Measurements from ENCODE around the gene CDH24. TPM values are rescaled to one million over a fixed set of nuclear protein-coding genes. Genes with fewer than 3 reads are reported as not detected.

The CDH24 gene
- total RNA-seq, 2 donors from 2014 or later, result 4.9 to 9.9 TPM

DNA sequence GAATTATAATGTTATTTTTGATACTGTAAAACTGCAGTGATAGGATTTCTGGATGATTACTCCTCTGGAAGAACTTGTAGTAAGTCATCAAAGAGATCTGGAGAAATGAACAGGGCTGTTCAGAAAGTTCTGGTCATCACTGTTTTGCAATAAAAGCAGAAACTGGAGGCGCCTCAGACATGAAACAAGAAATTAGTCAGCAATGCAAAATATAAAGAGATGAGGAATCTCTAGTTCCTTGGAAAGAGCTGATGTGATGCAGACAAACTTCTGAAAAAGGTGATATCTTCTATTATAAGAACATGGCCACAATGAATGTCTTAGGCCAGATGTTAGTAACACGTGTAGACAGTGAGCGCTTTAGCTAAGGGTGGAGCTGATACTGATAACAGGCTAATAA is 28.1 kb upstream of the CDH24 start:
- 67 to 72% methylated on average over 3 of the region's 3 CpGs for WGBS, 2 donors
- H3K27me3 ChIP-seq, result no peaks in the 10 kb centered on the region
- H3K27ac ChIP-seq, result no peak overlapping the region

GRCh38 chr14:23080474-23080873 is 23.2 kb upstream of the CDH24 start:
- intact Hi-C loops (cut with DNase I), result no loop called here
- DNase-seq (no peak), ATAC-seq (no peak)
- no peak overlapping the region for H3K27ac ChIP-seq
- H3K4me1 ChIP-seq, result no peaks in the 10 kb centered on the region
- TF ChIP-seq POLR2A (IDR thresholded peaks at IDR 0.05) (no peak), CTCF (IDR thresholded peaks at IDR 0.05) (no peak)
- peaks cover 11 to 54% of the 10 kb centered on the region in 2 donors for H3K36me3 ChIP-seq (replicated peaks in 1 of 2; ENCODE audit: insufficient read depth in 1 of 2, low read depth in 2 of 2)
- H3K4me3 ChIP-seq, result no peak overlapping the region
- H3K9me3 ChIP-seq, result no peaks in the 10 kb centered on the region
- 74 to 92% methylated on average over 1 of the region's 1 CpG for WGBS, 2 donors
- H3K27me3 ChIP-seq, result no peaks in the 10 kb centered on the region

More for the DNA sequence above, 28.1 kb upstream of the CDH24 start:
- DNase-seq, result no peak
- Histone ChIP-seq H3K4me1 (peaks cover 7% of the 10 kb centered on the region), H3K9me3 (no peaks in the 10 kb centered on the region), H3K4me3 (no peak overlapping the region), H3K36me3 (replicated peaks in 1 of 2; ENCODE audit: insufficient read depth in 1 of 2, low read depth in 2 of 2) (peaks cover 0 to 40% of the 10 kb centered on the region in 2 donors)
- no peak for TF ChIP-seq POLR2A (IDR thresholded peaks at IDR 0.05)
- no peak for TF ChIP-seq CTCF (IDR thresholded peaks at IDR 0.05)
- intact Hi-C loops (cut with DNase I), result no loop called here
- no peak for ATAC-seq

- H3K36me3 ChIP-seq (replicated peaks in 1 of 2; ENCODE audit: insufficient read depth in 1 of 2, low read depth in 2 of 2), result peaks cover 11 to 55% of the 10 kb centered on the region in 2 donors
- no peak overlapping the region for H3K4me3 ChIP-seq
- H3K27ac ChIP-seq, result no peak overlapping the region
- DNase-seq, result no peak
- TF ChIP-seq POLR2A (IDR thresholded peaks at IDR 0.05) (no peak), CTCF (IDR thresholded peaks at IDR 0.05) (no peak)
- intact Hi-C loops (cut with DNase I), result no loop called here
- no peak for ATAC-seq
- 83 to 95% methylated on average over 2 of the region's 2 CpGs for WGBS, 2 donors
- H3K4me1 ChIP-seq, result no peaks in the 10 kb centered on the region
- H3K27me3 ChIP-seq, result no peaks in the 10 kb centered on the region
- H3K9me3 ChIP-seq, result no peaks in the 10 kb centered on the region
Observed at GRCh38 chr14:23079716-23080115, 22.4 kb upstream of the CDH24 start.

DNA sequence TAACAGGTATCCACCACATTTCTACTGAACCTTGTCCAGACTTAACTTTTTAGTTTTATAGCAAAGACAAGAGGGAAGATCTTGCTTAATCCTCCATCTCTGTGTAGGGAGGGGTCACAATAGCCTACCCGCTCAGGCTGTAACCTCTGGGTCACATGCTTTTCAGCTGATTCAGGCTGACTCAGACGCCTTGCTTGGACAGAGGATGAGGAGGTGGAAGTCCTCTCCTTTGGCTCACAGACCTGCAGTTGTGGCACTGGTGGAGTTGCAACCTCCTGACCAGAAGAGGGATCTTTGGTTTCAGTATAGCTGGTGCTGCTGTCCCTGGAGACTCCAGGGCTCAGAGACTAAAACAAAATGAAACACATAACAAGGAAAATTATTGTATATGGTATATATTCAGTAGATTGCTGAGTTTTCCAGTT is 21.4 kb upstream of the CDH24 start:
- peak; percentile 45 for ATAC-seq
- Histone ChIP-seq H3K9me3 (no peaks in the 10 kb centered on the region), H3K4me1 (no peaks in the 10 kb centered on the region), H3K27me3 (no peaks in the 10 kb centered on the region), H3K4me3 (no peak overlapping the region), H3K27ac (peak overlapping the region in 2 of 4 donors; percentile 16 to 38), H3K36me3 (replicated peaks in 1 of 2; ENCODE audit: insufficient read depth in 1 of 2, low read depth in 2 of 2) (peaks cover 11 to 55% of the 10 kb centered on the region in 2 donors)
- intact Hi-C loops (cut with DNase I), result no loop called here
- no peak for TF ChIP-seq CTCF (IDR thresholded peaks at IDR 0.05)
- TF ChIP-seq POLR2A (IDR thresholded peaks at IDR 0.05), result no peak
- WGBS, 2 donors, result 45 to 49% methylated on average over 2 of the region's 2 CpGs
- DNase-seq, result peak in 2 of 4 donors; percentile 40 to 75

DNA sequence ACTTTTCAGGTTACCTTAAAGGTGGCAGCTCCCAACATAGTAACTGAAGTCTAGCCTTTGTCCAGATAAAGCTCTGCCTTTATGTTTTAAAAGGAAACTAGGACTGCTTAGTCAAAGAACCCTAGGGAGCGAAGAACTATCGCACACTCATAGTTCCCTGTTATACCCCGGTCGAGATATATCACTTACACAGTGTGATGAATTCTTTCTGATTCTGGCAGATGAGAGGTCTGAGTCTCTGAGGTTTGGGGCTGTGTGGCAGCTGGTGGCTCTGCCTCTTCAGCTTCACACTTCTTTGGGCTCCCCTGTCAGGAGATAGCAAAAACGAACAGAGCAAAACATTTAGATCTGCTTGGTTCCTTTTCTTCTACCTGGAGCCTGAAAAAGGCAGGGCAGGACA is 20.6 kb upstream of the CDH24 start:
- H3K4me3 ChIP-seq, result no peak overlapping the region
- H3K27ac ChIP-seq, result no peak overlapping the region
- H3K4me1 ChIP-seq, result no peaks in the 10 kb centered on the region
- TF ChIP-seq CTCF (IDR thresholded peaks at IDR 0.05) (no peak), POLR2A (IDR thresholded peaks at IDR 0.05) (no peak)
- peaks cover 11 to 52% of the 10 kb centered on the region in 2 donors for H3K36me3 ChIP-seq (replicated peaks in 1 of 2; ENCODE audit: insufficient read depth in 1 of 2, low read depth in 2 of 2)
- no peaks in the 10 kb centered on the region for H3K27me3 ChIP-seq
- no peaks in the 10 kb centered on the region for H3K9me3 ChIP-seq
- DNase-seq (no peak), ATAC-seq (no peak)
- intact Hi-C loops (cut with DNase I), result no loop called here
- WGBS, 2 donors, result 77 to 85% methylated on average over 5 of the region's 5 CpGs

Measured in body of pancreas (tissue), 4 donors.